HG03439 (cell line): ENCODE results near the gene E2F3.

ENCODE experiments used
- ATAC-seq: cut with Tn5 transposase; IDR thresholded peaks from one replicate; pipeline ENCODE4 v1.9.1; 2021; ENCODE audit warnings: mild to moderate bottlenecking, moderate library complexity; ENCODE audit not compliant: unreplicated experiment

Gene E2F3

GRCh38 chr6:20402092-20402341 is 338 bp downstream of the E2F3 start:
- ATAC-seq: no peak

- ATAC-seq: no peak
Observed at GRCh38 chr6:20402342-20403069, 827 bp downstream of the E2F3 start.

DNA sequence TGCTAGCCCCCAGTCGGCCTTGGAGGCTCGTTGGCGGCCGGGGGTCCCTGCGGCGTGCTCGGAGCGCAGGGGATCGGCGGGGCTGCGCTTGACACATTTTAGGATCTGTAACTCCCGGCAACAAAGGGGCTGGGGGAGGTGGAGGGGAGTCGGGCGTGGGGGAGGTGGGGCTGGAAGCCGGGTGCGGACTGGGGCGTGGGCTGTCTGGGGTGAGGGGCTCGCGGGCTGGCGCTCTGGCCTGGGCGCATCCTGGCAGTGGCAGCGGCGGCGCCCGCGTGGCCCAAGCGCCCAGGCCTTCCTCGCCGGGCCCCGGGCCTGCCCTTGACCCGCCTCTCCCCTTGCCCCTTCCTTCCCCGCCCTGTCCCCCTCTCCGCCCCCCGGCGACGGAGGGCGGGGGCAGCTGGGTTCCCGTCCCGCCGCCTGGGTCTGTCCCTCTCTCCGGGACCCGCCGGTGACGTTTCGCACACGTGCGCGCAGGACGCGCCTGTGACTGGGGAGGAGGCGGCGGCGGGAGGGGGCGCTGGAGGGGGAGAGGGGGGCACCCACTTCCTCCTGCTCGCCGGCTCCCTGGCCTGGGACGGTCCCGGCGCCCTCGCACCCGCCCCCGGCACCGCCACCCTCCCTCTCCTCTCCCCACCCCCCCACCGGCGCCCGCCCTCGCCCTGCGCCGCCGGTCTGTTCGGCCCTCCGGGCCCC is 1.5 kb downstream of the E2F3 start:
- ATAC-seq: peak; percentile 44

DNA sequence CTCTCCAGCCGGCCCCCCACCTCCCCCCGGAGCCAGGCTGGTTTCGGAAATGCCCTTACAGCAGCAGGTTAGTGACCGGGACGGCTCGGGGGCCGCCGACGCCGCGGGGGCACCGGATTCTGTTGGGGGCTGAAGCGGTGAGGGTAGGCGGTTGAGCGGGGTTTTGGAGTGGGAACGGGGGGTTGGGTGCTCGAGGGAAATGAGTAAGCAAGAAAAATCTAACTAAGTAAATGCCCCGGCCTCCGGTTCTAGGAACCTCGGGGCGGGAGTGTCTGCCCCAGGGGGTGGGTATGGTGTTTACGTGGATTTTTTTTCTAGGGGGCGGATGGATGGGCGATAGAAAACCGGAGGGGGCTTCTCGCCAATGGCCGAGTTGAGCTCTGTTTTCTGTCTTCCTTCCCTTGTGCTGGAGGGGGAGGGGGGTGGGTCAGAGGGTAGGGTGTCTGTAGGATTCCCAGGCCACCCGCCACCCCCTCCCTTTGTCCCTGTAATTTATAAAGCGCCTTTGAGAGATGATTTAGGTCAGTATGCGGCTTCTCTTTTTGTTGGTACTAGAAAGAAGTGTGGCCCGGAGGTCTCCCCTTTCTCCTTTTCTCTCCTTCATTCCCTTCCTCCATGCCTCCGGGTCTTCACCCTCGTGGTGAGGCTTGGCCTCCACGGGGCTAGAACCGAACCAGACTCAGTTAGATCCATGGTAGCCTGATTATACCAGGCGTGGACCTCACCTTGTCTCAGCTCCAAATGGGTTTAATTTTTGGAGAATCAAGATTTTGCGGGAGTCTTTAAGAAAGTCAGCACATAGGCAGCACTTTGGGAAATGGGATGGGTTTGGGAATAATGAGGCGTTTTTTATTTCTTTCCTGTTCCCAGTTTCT is 2.3 kb downstream of the E2F3 start:
- peak; percentile 4 for ATAC-seq

DNA sequence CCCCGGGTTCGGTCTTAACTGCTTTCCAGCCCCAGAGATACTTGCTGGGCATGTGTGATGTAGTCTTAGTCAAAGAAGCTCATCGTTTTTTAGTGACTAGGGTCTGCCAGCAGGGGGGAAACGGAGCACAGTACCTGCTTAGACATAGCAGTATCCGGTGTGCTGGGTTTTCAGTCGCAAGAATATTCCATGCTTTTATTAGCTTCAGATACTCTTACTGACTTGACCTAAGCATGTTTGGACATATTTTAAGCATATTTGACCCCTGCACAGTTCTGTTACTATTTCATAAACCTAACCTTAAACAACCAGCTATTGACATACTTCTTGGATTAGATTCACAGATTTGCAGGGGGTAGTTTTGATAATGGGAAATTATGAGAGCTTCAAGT is 3.0 kb downstream of the E2F3 start:
- ATAC-seq: peak; percentile 27

DNA sequence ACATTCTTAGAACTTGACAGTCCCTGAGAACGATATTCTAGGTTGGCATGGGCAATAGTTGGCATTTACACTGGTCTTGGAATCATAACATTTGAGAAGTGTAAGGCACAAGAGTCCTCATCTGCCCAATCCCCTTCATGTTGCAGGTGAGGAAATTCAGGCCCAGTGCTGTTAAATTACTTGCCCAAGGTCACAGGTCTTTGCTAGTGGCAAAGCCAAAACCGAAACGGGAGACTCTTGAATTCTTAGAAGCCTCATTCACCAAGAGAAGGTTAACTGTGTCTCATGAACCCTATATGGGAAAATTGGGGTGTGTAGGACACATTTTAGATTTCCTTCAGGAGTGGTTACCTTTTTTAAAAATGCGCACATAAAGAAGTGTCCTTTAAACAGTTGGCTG is 7.2 kb downstream of the E2F3 start:
- ATAC-seq: no peak

GRCh38 chr6:20409427-20409971 is 7.8 kb downstream of the E2F3 start:
- ATAC-seq: peak; percentile 84

DNA sequence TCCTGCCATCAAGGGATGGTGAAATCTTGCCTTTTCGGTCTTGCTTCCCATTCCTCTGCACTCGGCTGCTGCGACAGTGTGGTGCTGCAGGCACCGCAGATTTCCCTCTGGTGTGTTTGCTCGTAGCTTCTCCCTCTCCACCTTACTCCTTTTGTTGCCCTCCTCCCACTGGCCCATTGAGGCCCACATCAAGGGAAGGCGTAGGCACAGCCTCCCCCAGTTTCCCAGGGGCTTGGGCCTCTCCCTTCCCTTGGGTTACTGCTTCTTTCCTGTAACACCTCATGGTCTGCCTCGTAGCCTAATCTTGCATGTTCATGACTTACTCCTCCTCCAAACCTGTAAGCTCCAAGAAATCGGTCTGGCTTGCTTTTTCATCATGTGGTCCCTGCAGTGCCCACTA is 9.9 kb downstream of the E2F3 start:
- no peak for ATAC-seq

DNA sequence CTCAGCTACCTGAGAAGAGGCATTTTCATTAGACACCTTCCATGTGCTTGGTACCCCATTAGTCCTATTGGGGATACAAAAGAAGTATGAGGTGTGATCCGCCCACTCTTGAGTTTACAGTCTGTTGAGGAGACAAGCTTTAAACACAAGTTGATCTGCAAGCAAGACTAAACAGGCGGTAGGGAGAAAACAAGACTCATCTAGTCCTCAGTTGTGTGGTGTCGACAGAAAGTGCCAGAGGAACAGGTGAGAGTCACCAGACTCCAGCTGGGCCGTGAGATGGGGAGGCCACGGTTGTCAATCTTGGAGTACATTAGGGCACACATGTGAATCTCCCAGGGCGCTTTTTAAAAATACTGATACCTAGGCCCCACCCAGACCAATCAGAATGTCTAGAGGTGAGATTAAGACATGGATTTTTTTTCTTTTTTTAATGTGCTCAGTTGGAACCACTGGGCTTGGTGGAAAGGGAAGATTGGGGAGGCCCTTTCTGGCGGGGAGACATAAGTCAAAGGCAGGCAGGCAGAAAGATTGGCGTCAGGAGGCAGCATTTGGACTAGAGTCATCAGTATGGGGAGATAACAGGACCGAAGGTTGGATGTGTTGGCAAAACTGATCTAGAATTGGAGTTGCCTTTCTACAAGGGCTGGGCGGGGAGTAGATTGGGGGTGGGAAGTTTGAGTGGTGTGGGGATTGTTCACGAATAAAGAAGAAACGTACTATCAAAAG is 10.4 kb downstream of the E2F3 start:
- no peak for ATAC-seq

DNA sequence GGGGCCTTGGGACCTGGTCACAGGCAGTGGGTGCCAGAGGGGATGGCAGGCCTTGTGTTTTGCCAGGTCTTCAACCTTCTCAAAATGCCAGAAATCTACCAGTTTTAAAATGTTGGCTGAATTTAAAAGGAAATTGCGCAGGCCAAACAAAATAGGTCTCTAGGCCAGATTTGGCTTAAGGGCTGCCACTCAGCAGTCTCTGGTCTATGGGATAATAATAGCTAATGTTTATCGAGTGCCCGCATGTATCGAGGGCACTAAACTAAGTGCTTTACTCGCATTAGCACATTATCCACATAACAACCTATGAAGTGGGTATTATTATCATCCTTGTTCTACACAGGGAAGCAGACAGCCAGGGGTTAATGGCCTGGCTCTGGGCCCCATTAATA is 11.0 kb downstream of the E2F3 start:
- no peak for ATAC-seq

- ATAC-seq: no peak
Observed at GRCh38 chr6:20413826-20414225, 12.1 kb downstream of the E2F3 start.

DNA sequence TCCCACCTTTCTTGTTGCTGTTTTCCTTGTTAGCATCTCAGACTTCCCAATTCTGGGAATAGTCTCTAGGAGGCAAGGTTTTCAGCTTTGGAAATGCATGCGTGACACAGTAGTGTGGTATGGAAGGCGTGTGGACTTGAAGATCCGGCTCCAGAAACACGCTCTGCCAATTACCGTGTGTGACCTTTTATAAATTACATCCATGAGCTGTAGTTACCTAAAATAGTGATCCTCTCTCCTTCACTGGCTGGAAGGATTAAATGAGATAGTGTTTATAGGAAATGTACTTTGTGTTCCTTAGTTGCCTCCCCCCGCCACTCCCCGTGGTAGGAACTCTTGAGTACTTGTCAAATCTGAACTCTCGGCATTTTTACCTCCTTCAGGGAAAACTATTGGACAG is 13.0 kb downstream of the E2F3 start:
- ATAC-seq: no peak

- no peak for ATAC-seq
Observed at GRCh38 chr6:20415304-20415703, 13.6 kb downstream of the E2F3 start.

- no peak for ATAC-seq
Observed at GRCh38 chr6:20415712-20416454, 14.2 kb downstream of the E2F3 start.

GRCh38 chr6:20416567-20417345 is 15.1 kb downstream of the E2F3 start:
- no peak for ATAC-seq

GRCh38 chr6:20417819-20418218 is 16.1 kb downstream of the E2F3 start:
- no peak for ATAC-seq

DNA sequence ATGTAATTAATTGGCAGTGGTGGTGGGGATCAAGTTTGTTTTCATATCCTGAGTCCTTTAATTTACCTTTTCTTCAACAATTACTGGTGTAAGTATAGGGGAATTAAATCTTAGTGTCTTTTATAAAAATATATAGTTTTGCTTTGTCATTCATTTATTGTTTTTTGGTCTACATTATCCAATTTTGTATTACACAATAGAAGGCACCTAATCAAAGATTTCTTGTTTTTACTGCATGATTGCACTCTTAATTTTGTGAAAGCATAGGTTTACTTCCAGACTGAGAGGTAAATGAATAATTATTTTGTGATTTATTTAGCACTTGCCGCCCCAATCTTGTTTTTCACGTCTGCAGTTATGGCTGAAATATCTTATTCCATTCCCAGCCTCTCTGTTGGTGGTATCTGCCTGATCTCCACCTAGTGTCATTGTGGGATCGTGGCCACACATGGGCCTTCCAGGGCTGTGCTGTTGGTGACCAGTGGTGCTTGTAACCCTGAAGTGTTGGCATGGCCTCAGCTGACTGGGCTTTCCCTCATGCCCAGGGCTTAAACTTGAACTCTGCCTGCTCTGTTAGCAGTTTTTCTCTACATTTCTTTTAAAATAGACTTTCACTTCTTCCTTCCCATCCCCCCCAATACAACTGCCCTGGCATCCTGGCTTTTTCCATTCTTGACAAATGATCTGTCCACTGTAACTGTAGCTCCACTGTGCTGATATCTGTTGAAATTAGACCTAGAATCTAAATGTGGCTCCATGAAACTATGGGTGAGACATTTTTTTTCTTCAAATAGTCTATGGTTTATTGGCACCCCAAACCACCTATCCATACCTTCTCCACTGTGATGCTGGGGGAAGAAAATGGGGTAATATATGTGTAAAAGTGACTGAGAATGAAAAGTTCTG is 24.8 kb downstream of the E2F3 start:
- no peak for ATAC-seq

DNA sequence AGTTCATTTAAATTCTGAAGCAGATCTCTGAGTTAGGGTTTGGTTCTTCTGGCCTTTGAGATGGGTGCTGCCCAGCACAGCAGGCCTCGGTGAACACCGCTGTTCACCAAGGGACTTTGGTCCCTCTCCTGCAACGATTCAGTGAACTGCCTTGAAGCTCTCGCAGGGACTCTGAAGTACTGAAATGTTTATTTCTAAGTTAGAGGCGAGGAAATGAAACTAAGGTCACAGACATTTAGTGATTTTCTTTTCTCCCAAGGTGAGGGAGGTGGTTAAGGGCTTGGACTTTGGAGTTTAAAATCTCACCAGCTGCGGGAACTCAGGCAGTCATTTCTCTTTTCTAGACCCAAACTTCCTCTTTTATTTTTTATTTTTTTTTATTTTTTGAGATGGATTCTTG is 26.2 kb downstream of the E2F3 start:
- ATAC-seq: peak; percentile 77

DNA sequence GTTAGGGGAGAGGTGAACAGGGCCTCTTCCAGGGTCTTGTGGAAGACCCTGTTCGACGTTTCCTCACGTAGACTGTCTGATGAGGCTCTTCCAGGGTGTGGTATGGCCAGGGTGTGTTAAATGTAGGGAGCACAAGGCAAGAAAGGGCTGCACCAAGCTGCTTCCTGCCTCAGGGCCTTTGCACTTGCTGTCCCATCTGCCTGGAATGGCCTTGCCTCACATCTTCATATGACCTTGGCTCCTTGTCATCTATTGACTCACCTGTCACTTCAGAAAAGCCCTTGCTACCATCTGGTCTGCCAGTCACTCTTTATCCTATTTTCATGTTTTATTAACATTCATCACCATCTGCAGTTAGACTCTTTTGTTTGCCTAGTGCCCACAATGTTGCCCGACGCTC is 31.0 kb downstream of the E2F3 start:
- no peak for ATAC-seq
